Breast epithelium (tissue), 4 donors: Measurements from ENCODE around the gene HIGD2B. TPM values are rescaled to one million over a fixed set of nuclear protein-coding genes. Genes with fewer than 3 reads are reported as not detected.
A peak's percentile ranks its signal among the peaks of the same experiment; 100 is the strongest.
"Not testable (repeated sequence)": the region's sequence is repeated elsewhere in the genome, so short reads cannot be mapped to it uniquely, and the experiment has no call there.

ENCODE experiments used
- DNase-seq, 2 donors: peaks; one replicate each; pipeline ENCODE4 v3.0.0-alpha.2; 2019; ENCODE audit warnings: low spot score in 2 of 2
- H3K27ac ChIP-seq, 2 donors: fragments of 200-600 bp; sonication (generic) in 1 of 2; one replicate each; pipeline ENCODE4 v1.5.1; 2016 to 2019; ENCODE audit warnings: mild to moderate bottlenecking in 1 of 2
- H3K27me3 ChIP-seq, 2 donors: fragments of 200-600 bp; sonication (generic) in 1 of 2; one replicate each; pipeline versions ENCODE4 v1.5.1 to v1.6.0; 2017 to 2019; ENCODE audit warnings: control low read depth in 1 of 2, mild to moderate bottlenecking in 1 of 2
- H3K36me3 ChIP-seq: fragments of 200-600 bp; one replicate; pipeline ENCODE4 v1.5.1; 2019
- H3K4me1 ChIP-seq, 2 donors: fragments of 200-600 bp; sonication (generic); one replicate each; pipeline ENCODE4 v1.5.1; 2016 to 2019; ENCODE audit warnings: control low read depth in 1 of 2
- H3K4me3 ChIP-seq, 3 donors: fragments of 200-600 bp; sonication (generic); 1 replicate in 2 of 3; 2 replicates in 1 of 3; pipeline ENCODE4 v1.5.1; 2016 to 2019; ENCODE audit warnings: mild to moderate bottlenecking in 3 of 3, moderate library complexity in 2 of 3
- H3K9me3 ChIP-seq, 2 donors: fragments of 200-600 bp; sonication (generic) in 1 of 2; one replicate each; pipeline ENCODE4 v1.5.1; 2016 to 2019; ENCODE audit warnings: control low read depth in 1 of 2
- POLR2A ChIP-seq: fragments of 450-650 bp; IDR thresholded peaks from one replicate; pipeline ENCODE4 v1.6.1; 2016; ENCODE audit warnings: antibody characterized with exemption, mild to moderate bottlenecking, moderate library complexity
- POLR2AphosphoS5 ChIP-seq, 3 donors: sonication (generic); formaldehyde crosslinking; IDR thresholded peaks; one replicate each; pipeline ENCODE4 v1.6.1; 2017; ENCODE audit warnings: antibody characterized with exemption in 3 of 3
- intact Hi-C: fragments of 100-400 bp; cut with DNase I; formaldehyde crosslinking; loops from one replicate; pipeline ENCODE4 v1.15.1; 2023; ENCODE audit warnings: low total_unique reads
- total RNA-seq, 3 donors: library from RNA; depleted of rRNA; stranded (reverse); fragments of >200 nt; gene quantifications; one replicate each; pipeline ENCODE4 v1.1.0, GENCODE V29; 2016
- TF ChIP-seq, protein P1 (sequence below), 3 donors: fragments of 450-650 bp; IDR thresholded peaks; one replicate each; pipeline ENCODE4 v1.5.1; 2016 to 2017; ENCODE audit warnings: antibody characterized with exemption in 3 of 3, mild to moderate bottlenecking in 3 of 3, moderate library complexity in 3 of 3

HIGD2B gene
- total RNA-seq, 3 donors from 2014 or later: not detected

DNA sequence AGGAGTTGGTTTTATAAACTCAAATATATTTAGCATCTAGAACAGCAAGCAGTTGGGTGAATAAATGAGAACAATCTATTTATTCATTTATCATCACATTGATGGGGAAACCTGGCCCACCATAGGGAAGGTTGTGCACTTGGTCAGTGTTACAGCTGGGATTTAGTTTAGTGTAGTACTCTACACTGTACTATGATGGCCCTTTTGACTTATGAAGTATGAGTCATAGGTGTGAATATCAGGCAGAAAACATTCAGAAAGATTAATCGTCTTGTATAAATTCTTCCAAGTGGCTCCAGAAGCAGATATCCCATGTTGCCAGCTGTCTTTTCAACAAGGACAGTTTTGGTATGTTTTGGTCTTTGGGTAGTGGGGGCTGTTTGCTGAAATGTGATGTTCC is 38.0 kb upstream of the HIGD2B start:
- TF ChIP-seq, protein P1, sequence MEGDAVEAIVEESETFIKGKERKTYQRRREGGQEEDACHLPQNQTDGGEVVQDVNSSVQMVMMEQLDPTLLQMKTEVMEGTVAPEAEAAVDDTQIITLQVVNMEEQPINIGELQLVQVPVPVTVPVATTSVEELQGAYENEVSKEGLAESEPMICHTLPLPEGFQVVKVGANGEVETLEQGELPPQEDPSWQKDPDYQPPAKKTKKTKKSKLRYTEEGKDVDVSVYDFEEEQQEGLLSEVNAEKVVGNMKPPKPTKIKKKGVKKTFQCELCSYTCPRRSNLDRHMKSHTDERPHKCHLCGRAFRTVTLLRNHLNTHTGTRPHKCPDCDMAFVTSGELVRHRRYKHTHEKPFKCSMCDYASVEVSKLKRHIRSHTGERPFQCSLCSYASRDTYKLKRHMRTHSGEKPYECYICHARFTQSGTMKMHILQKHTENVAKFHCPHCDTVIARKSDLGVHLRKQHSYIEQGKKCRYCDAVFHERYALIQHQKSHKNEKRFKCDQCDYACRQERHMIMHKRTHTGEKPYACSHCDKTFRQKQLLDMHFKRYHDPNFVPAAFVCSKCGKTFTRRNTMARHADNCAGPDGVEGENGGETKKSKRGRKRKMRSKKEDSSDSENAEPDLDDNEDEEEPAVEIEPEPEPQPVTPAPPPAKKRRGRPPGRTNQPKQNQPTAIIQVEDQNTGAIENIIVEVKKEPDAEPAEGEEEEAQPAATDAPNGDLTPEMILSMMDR (IDR thresholded peaks at IDR 0.05): no peak
- no peak for TF ChIP-seq POLR2A
- TF ChIP-seq POLR2AphosphoS5 (IDR thresholded peaks at IDR 0.05): no peak
- DNase-seq: no peak
- no peak overlapping the region for H3K4me3 ChIP-seq
- no peaks in the 10 kb centered on the region for H3K36me3 ChIP-seq
- H3K9me3 ChIP-seq: no peaks in the 10 kb centered on the region
- no peak overlapping the region for H3K27ac ChIP-seq
- no peaks in the 10 kb centered on the region for H3K4me1 ChIP-seq
- no peaks in the 10 kb centered on the region for H3K27me3 ChIP-seq
- intact Hi-C loops: loop anchor here (10.0 kb wide), 1 partner anchor 881 kb away; no protein-coding TSS in a partner anchor

DNA sequence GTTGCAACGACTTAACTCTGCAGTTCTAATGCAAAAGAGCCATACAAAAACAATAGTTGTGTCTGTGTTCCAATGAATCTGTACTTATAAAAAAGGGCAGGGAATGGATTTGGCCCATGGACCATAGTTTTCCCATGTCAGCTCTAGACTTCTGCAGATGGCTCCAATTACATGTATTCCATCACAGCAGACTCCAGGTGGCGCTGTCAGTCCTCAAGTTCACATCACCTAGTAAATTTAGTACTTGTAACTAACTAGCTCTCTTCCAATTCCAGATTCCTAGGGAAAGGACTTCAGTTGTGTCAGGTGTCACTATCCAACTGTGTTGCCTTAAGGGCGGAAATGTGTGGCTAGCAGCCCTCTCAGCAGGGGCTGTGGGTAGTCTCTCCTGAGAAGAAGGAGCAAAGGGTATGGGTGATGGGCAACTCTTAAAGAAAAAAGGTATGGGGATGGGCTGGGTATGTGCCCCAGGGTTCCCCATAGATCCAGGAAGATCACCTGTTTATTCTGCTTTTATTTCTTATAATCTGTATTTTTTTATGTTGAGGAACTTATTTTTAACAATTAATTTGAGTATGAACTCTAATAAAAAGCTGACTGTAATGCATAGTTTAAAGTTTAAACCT is 36.2 kb upstream of the HIGD2B start:
- no peak overlapping the region for H3K27ac ChIP-seq
- TF ChIP-seq POLR2A: no peak
- no peak for TF ChIP-seq POLR2AphosphoS5 (IDR thresholded peaks at IDR 0.05)
- TF ChIP-seq, protein P1 (IDR thresholded peaks at IDR 0.05): peak in 2 of 3 donors; percentile 57 to 58
- peaks cover under 1% of the 10 kb centered on the region for H3K36me3 ChIP-seq
- intact Hi-C loops: loop anchor here (10.0 kb wide), 1 partner anchor 883 kb away; no protein-coding TSS in a partner anchor
- H3K27me3 ChIP-seq: no peaks in the 10 kb centered on the region
- no peaks in the 10 kb centered on the region for H3K4me1 ChIP-seq
- no peak for DNase-seq
- H3K9me3 ChIP-seq: no peaks in the 10 kb centered on the region
- H3K4me3 ChIP-seq: no peak overlapping the region

DNA sequence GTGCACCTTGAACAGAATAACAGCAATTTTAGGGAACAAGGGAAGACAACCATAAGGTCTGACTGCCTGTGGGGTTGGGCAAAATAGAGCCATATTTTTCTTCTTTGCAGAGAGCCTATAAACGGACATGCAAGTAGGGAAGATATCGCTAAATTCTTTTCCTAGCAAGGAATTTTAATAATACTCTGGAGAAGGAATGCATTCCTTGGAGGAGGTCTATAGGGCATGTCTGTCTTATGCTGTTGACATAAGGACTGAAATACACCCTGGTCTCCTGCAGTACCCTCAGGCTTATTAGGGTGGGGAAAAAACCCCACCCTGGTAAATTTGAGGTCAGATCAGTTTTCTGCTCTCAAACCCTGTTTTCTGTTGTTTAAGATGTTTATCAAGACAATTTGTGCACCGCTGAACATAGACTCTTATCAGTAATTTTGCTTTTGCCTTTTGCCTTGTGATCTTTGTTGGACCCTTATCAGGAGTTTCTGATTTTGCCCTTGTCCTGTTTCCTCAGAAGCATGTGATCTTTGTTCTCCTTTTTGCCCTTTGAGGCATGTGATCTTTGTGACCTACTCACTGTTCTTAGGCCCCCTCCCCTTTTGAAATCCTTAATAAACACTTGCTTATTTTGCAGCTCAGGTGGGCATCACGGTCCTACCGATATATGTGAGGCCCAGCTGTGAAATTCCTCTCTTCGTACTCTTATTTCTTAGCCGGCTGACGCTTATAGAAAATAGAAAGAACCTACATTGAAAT is 22.7 kb upstream of the HIGD2B start:
- H3K4me1 ChIP-seq, intact Hi-C loops, H3K36me3 ChIP-seq, H3K27ac ChIP-seq, H3K27me3 ChIP-seq, H3K4me3 ChIP-seq, H3K9me3 ChIP-seq, DNase-seq: not testable (repeated sequence)

DNA sequence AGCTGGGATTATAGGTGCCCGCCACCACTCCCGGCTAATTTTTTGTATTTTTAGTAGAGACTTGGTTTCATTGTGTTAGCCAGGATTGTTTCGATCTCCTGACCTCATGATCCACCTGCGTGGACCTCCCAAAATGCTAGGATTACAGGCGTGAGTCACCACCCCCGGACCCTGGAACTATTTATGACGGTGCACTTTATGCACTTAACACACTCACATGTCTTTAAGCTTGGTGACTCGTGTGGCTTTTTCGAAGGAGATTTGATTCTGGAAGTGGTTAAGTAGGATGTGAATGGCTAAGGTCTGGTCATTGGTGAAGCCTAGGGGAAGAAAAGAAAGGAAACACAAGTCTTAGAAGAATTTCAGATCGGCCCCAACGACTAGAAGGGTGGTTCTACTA is 20.3 kb upstream of the HIGD2B start:
- no peak for DNase-seq
- no peak overlapping the region for H3K27ac ChIP-seq
- no peaks in the 10 kb centered on the region for H3K9me3 ChIP-seq
- no peak overlapping the region for H3K4me3 ChIP-seq
- H3K36me3 ChIP-seq: no peaks in the 10 kb centered on the region
- intact Hi-C loops: no loop called here
- H3K4me1 ChIP-seq: no peaks in the 10 kb centered on the region
- TF ChIP-seq POLR2A (no peak), POLR2AphosphoS5 (IDR thresholded peaks at IDR 0.05) (no peak)
- TF ChIP-seq, protein P1 (IDR thresholded peaks at IDR 0.05): no peak
- no peaks in the 10 kb centered on the region for H3K27me3 ChIP-seq

DNA sequence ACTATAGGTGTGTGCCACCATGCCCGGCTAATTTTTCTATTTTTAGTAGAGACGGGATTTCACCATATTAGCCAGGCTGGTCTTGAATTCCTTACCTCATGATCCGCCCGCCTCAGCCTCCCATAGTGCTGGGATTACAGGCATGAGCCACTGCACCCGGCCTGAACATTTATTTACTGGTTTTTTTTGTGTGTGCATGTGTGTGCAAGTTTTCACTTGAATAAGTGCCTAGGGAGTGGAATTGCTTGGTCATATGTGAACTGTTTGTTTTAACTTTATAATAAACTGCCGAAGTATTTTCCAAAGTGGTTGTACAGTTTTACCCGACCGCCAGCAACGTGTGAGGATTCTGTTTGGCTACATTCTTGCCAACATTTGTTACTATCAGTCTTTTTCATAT is 14.1 kb upstream of the HIGD2B start:
- no peak for TF ChIP-seq POLR2AphosphoS5 (IDR thresholded peaks at IDR 0.05)
- TF ChIP-seq, protein P1 (IDR thresholded peaks at IDR 0.05): no peak
- no peak for TF ChIP-seq POLR2A
- intact Hi-C loops: no loop called here
- H3K4me3 ChIP-seq: no peak overlapping the region
- no peaks in the 10 kb centered on the region for H3K36me3 ChIP-seq
- H3K9me3 ChIP-seq: no peaks in the 10 kb centered on the region
- H3K27ac ChIP-seq: no peak overlapping the region
- DNase-seq: no peak
- H3K27me3 ChIP-seq: no peaks in the 10 kb centered on the region
- no peaks in the 10 kb centered on the region for H3K4me1 ChIP-seq
